Adrenal gland (tissue), 12 donors: ENCODE measurements around the gene PANK2. TPM values are rescaled to one million over a fixed set of nuclear protein-coding genes. Genes with fewer than 3 reads are reported as not detected.

ENCODE experiments used
- DNase-seq, 7 donors: peaks; one replicate each; pipeline ENCODE4 v3.0.0-alpha.2; 2019 to 2020
- H3K27ac ChIP-seq, 5 donors: fragments of 200-600 bp; sonication (generic) in 4 of 5; 1 replicate in 3 of 5; 2 replicates in 2 of 5; pipeline versions ENCODE4 v1.5.1 to v1.8.0; 2016 to 2020; ENCODE audit warnings: mild to moderate bottlenecking in 1 of 5
- H3K27me3 ChIP-seq: fragments of 200-600 bp; 2 replicates; pipeline ENCODE4 v1.8.0; 2021
- H3K36me3 ChIP-seq, 2 donors: fragments of 200-600 bp; replicated peaks in 1 of 2; 1 replicate in 1 of 2; 2 replicates in 1 of 2; pipeline versions ENCODE4 v1.5.1 to v1.8.0; 2018 to 2022
- H3K4me1 ChIP-seq, 2 donors: fragments of 200-600 bp; replicated peaks in 1 of 2; 1 replicate in 1 of 2; 2 replicates in 1 of 2; pipeline versions ENCODE4 v1.5.1 to v1.8.0; 2018 to 2021
- H3K4me3 ChIP-seq, 4 donors: fragments of 200-600 bp; sonication (generic) in 3 of 4; one replicate each; pipeline ENCODE4 v1.5.1; 2016 to 2018
- H3K9me3 ChIP-seq, 3 donors: fragments of 200-600 bp; sonication (generic) in 1 of 3; replicated peaks in 1 of 3; 1 replicate in 2 of 3; 2 replicates in 1 of 3; pipeline versions ENCODE4 v1.5.1 to v1.8.0; 2016 to 2021
- CTCF ChIP-seq, 6 experiments: fragments of 450-650 bp in 4 of 6; fragments of 200-600 bp in 2 of 6; sonication (generic) in 1 of 6; IDR thresholded peaks; 1 replicate in 5 of 6; 2 replicates in 1 of 6; pipeline versions ENCODE4 v1.5.1 to v1.8.0; 2016 to 2021; ENCODE audit warnings: antibody characterized with exemption in 6 of 6, mild to moderate bottlenecking in 2 of 6, moderate library complexity in 1 of 6
- POLR2A ChIP-seq, 2 donors: fragments of 450-650 bp; IDR thresholded peaks; one replicate each; pipeline ENCODE4 v1.6.1; 2017; ENCODE audit warnings: antibody characterized with exemption in 2 of 2, mild to moderate bottlenecking in 2 of 2, moderate library complexity in 1 of 2
- WGBS, 4 donors: extraction: QIAGEN DNeasy Blood & Tissue Kit in 2 of 4; methylation state at CpG; one replicate each; pipeline versions ENCODE4 v1.1.5 to v1.1.7; 2013 to 2017; 5-methylcytosine and 5-hydroxymethylcytosine counted together
- intact Hi-C, 2 donors: fragments of 100-400 bp; cut with DNase I; formaldehyde crosslinking; loops; one replicate each; pipeline versions ENCODE4 v1.14.1 to v1.15.0; 2022 to 2023
- polyA plus RNA-seq, 3 donors: library from polyadenylated mRNA; stranded (reverse); fragments of 200-250 nt in 2 of 3; fragments of 350-450 nt in 1 of 3; fragmentation: Illumina TruSeq in 1 of 3; extraction: RNeasy Lipid Tissue Mini Kit (QIAGEN cat#74804) in 1 of 3; gene quantifications; one replicate each; pipeline ENCODE4 v1.2.3, GENCODE V29; 2013 to 2014
- total RNA-seq, 9 donors: library from RNA; depleted of rRNA in 4 of 9; stranded (reverse); fragments of >200 nt in 4 of 9; fragments of 120-200 nt in 1 of 9; fragmentation: NEBNext Ultra II Directional in 1 of 9; extraction: Animal tissue kit (Norgen Biotek cat#: 25700) in 1 of 9; gene quantifications; one replicate each; pipeline versions ENCODE4 v1.1.0 to v1.2.4, GENCODE V29; 2013 to 2023
- donor health status: healthy with polysubstance abuse.
- donor health status: Bipolar disorder and iron deficiency.
- donor health status: DM: yes; HTN: yes; CAD: no.
- donor health status: DM: no; HTN: no; CAD: no.
- donor health status: DM: no; HTN: no; CAD: no.
- donor health status: DM: yes; HTN: yes; CAD: no.

Gene PANK2
- total and polyA plus RNA-seq, 12 donors, result 32.5 to 70.1 (median 46.9) TPM

DNA sequence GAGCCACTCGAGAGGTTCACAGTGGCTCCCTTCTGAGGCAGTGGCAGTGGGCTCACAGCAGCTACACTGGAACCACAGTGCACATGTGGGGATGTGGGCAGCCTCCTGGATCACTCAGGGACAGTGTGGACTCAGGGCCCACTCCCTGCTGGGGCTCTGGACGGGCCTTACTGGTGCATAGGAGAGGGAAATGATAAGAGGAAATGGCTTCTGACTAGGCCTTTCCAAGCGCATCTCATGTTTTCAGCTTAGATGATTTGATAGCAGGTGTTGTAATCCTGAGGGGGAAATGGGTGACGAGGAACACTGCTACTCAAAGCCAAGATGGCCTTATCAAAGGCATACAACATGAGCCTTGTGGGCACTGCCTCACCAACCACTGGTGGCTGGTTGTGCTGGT, 44.0 kb downstream of the PANK2 start:
- WGBS, 4 donors, result 65 to 86% (median 78%) methylated on average over 4 of the region's 4 CpGs
- H3K4me1 ChIP-seq, result peaks cover 36 to 47% of the 10 kb centered on the region in 2 donors

GRCh38 chr20:3934624-3935023, 45.4 kb downstream of the PANK2 start:
- Histone ChIP-seq H3K36me3 (no peaks in the 10 kb centered on the region), H3K4me3 (peak overlapping the region in 1 of 4 donors; percentile 14), H3K4me1 (peaks cover 36 to 42% of the 10 kb centered on the region in 2 donors), H3K9me3 (no peaks in the 10 kb centered on the region), H3K27me3 (no peaks in the 10 kb centered on the region), H3K27ac (peak overlapping the region in 4 of 5 donors; percentile 1 to 77 (median 58))
- intact Hi-C loops, result no loop called here
- no peak for TF ChIP-seq CTCF (IDR thresholded peaks at IDR 0.05)
- TF ChIP-seq POLR2A (IDR thresholded peaks at IDR 0.05), result no peak
- WGBS, 4 donors, result 70 to 86% (median 80%) methylated on average over 5 of the region's 5 CpGs
- DNase-seq, result peak in 1 of 7 donors; percentile 70

More for the DNA sequence above, 44.0 kb downstream of the PANK2 start:
- no peaks in the 10 kb centered on the region for H3K9me3 ChIP-seq
- peak overlapping the region in 1 of 4 donors; percentile 32 for H3K4me3 ChIP-seq
- intact Hi-C loops, result no loop called here
- TF ChIP-seq POLR2A (IDR thresholded peaks at IDR 0.05), result no peak
- no peak for TF ChIP-seq CTCF (IDR thresholded peaks at IDR 0.05)
- DNase-seq, result no peak
- no peaks in the 10 kb centered on the region for H3K36me3 ChIP-seq
- H3K27me3 ChIP-seq, result no peaks in the 10 kb centered on the region
- H3K27ac ChIP-seq, result peak overlapping the region in 3 of 5 donors; percentile 75 to 90 (median 76)

- Histone ChIP-seq H3K27me3 (no peaks in the 10 kb centered on the region), H3K4me3 (peak overlapping the region in 1 of 4 donors; percentile 14), H3K4me1 (peaks cover 36 to 40% of the 10 kb centered on the region in 2 donors), H3K36me3 (no peaks in the 10 kb centered on the region), H3K27ac (peak overlapping the region in 4 of 5 donors; percentile 1 to 77 (median 58)), H3K9me3 (no peaks in the 10 kb centered on the region)
- WGBS, 4 donors, result 29 to 38% (median 33%) methylated on average over 4 to 6 of the region's 6 CpGs
- peak in 6 of 7 donors; percentile 65 to 87 (median 72) for DNase-seq
- intact Hi-C loops, result no loop called here
- TF ChIP-seq POLR2A (IDR thresholded peaks at IDR 0.05) (peak in 1 of 2 donors; percentile 68), CTCF (IDR thresholded peaks at IDR 0.05) (no peak)
Measured at GRCh38 chr20:3935295-3935955, 46.2 kb downstream of the PANK2 start.

GRCh38 chr20:3935956-3936340, 46.8 kb downstream of the PANK2 start:
- Histone ChIP-seq H3K4me3 (no peak overlapping the region), H3K27me3 (no peaks in the 10 kb centered on the region), H3K9me3 (no peaks in the 10 kb centered on the region), H3K4me1 (peaks cover 36 to 40% of the 10 kb centered on the region in 2 donors), H3K27ac (peak overlapping the region in 3 of 5 donors; percentile 51 to 77 (median 66)), H3K36me3 (no peaks in the 10 kb centered on the region)
- 87 to 95% (median 90%) methylated on average over 2 of the region's 2 CpGs for WGBS, 4 donors
- no peak for DNase-seq
- intact Hi-C loops, result no loop called here
- TF ChIP-seq CTCF (IDR thresholded peaks at IDR 0.05) (no peak), POLR2A (IDR thresholded peaks at IDR 0.05) (no peak)
